Adipocyte (in vitro differentiated cells): ENCODE measurements around the gene BSX.

Experiments used
- DNase-seq: peaks from one replicate; pipeline ENCODE4 v3.0.0-alpha.2; 2015; ENCODE audit warnings: low read depth
- H3K27me3 ChIP-seq: replicated peaks from 2 replicates; pipeline ENCODE4 v1.7.0; 2013; ENCODE audit warnings: mild to moderate bottlenecking, low read length, moderate library complexity; ENCODE audit not compliant: control insufficient read depth, insufficient read depth
- H3K36me3 ChIP-seq: 2 replicates; pipeline ENCODE4 v1.7.0; 2013; ENCODE audit warnings: low read length, mild to moderate bottlenecking, moderate library complexity; ENCODE audit not compliant: control insufficient read depth, insufficient read depth, severe bottlenecking
- H3K4me1 ChIP-seq: 2 replicates; pipeline ENCODE4 v1.7.0; 2013; ENCODE audit warnings: mild to moderate bottlenecking, low read length, moderate library complexity; ENCODE audit not compliant: control insufficient read depth, insufficient read depth
- H3K4me3 ChIP-seq: 2 replicates; pipeline ENCODE4 v1.7.0; 2013; ENCODE audit warnings: mild to moderate bottlenecking, low read length, moderate library complexity
- H3K9ac ChIP-seq: 2 replicates; pipeline ENCODE4 v1.7.0; 2013; ENCODE audit warnings: mild to moderate bottlenecking, low read length, moderate library complexity
- H3K9me3 ChIP-seq: 2 replicates; pipeline ENCODE4 v1.7.0; 2013; ENCODE audit warnings: mild to moderate bottlenecking, low read length, moderate library complexity; ENCODE audit not compliant: control insufficient read depth

The BSX gene

DNA sequence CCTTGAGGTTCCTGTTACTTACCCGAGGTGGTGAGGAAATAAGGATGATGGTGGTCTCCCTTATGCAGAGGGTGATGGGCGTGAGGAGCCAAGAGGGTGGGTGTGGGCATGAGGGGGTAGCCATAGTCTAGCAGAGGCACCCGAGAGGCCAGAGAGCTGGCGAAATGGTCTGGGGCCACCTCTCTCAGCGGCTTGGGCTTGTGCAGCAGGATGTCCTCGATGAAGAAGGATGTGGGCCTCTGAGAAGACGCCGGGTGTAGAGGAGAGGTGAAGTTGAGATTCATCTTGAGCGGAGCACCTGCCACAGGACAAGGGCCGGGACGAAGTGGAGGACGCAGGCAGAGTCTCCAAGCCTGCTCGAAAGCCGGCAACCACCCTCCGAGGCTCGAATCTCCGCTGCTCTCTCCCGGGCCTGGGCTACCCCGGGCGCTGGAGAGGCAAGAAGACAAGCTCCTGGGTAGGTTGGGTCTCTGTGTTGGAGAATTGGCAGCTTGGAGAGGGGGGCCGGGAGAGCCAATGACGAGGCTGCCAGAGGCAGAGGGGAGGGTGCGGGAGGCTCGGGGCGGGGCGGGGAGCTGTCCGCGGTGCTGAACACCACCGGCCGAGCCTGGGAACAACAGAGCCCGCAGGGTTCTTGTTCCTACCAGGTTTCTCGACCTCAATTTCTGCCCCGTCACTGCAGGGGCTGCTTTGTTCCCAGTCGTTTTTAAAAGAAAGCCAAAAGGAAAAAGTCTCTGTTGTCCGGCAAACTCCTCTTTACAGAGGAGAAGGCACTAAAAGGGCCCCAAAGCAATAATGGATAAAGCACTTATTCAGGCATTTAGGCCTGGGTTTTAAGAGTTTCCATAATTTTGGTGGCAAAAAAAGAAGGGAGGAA is at the start of gene BSX:
TSS of gene BSX (minus strand) at position 447 of the 877 bp plus-strand sequence. CDS start at position 284, 163 bp downstream.
- Histone ChIP-seq H3K36me3 (no peaks in the 10 kb centered on the region), H3K4me3 (no peak within 1 kb of the TSS), H3K9ac (no peak within 1 kb of the TSS), H3K4me1 (peaks cover 14% of the 10 kb centered on the region), H3K9me3 (peaks cover 3% of the 10 kb centered on the region), H3K27me3 (peaks cover 87% of the 10 kb centered on the region)
- DNase-seq, result peak; percentile 70

DNA sequence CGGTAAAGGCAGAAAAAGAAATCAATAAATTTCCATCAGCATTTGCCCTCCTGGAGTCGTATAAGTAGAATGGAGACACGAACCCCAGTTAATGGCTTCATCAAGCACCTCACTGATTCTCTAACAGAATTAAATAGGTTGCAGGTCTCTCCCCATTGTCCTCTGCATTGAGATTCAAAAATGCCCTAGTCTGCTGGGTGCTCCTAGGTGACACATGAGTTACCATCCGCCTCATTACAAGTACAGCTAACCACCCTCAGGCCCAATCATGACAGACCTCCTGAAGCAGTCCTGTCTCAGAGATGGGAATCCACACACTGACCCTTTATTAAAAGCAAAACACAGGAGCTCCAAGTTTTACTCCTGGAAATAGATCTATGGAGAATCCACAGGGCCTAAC is 48.9 kb upstream of the BSX start:
- no peaks in the 10 kb centered on the region for H3K4me1 ChIP-seq
- H3K9ac ChIP-seq, result no peak overlapping the region
- no peak overlapping the region for H3K4me3 ChIP-seq
- H3K36me3 ChIP-seq, result no peaks in the 10 kb centered on the region
- H3K9me3 ChIP-seq, result no peaks in the 10 kb centered on the region
- H3K27me3 ChIP-seq, result no peaks in the 10 kb centered on the region
- no peak for DNase-seq

DNA sequence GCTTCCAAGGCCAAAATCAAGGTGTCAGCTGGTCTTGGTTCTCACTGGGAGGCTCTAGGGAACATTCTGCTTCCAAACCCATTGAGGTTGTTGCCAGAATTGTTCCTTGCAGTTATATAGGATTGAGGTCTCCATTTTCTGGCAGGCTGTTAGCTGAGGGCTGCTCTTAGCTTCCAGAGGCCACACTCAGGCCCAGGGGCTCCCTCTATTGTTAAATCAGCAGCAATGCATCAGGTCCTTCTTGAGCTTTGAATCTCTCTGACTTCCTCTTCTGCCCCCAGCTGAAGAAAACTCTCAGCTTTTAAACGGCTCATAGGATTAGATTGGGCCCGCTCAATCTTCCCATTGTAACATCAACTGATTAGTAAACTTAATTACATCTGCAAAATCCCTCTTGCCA is 39.3 kb upstream of the BSX start:
- Histone ChIP-seq H3K9ac (no peak overlapping the region), H3K4me1 (no peaks in the 10 kb centered on the region), H3K27me3 (peaks cover 9% of the 10 kb centered on the region), H3K9me3 (no peaks in the 10 kb centered on the region), H3K4me3 (no peak overlapping the region), H3K36me3 (no peaks in the 10 kb centered on the region)
- DNase-seq, result peak; percentile 78

- Histone ChIP-seq H3K4me3 (no peak overlapping the region), H3K36me3 (no peaks in the 10 kb centered on the region), H3K9ac (no peak overlapping the region), H3K27me3 (peaks cover 16% of the 10 kb centered on the region), H3K4me1 (no peaks in the 10 kb centered on the region), H3K9me3 (no peaks in the 10 kb centered on the region)
- no peak for DNase-seq
These were observed 37.1 kb upstream of the BSX start for GRCh38 chr11:123018702-123019101.

DNA sequence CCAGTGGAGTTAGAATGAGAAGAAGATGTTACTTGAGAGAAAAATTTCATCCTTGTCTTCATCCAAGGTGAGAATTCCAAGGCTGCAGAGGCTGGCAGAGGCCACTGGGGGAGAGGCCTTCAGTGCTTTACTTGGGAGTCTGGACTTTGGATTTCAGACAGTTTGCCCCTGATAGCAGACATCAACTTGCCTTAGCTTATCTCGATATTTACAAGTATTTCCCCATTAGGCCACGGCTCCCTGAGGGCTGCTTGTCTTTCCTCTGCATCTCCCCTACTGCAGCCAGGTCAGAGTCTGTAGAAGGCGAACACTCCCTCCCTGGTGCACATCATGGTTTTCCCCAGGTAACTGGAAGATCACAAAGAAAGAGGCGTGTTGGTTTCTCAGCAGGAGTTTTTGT is 29.9 kb upstream of the BSX start:
- Histone ChIP-seq H3K9me3 (no peaks in the 10 kb centered on the region), H3K36me3 (no peaks in the 10 kb centered on the region), H3K4me1 (no peaks in the 10 kb centered on the region), H3K9ac (no peak overlapping the region), H3K4me3 (no peak overlapping the region), H3K27me3 (peaks cover 31% of the 10 kb centered on the region)
- DNase-seq, result no peak

DNA sequence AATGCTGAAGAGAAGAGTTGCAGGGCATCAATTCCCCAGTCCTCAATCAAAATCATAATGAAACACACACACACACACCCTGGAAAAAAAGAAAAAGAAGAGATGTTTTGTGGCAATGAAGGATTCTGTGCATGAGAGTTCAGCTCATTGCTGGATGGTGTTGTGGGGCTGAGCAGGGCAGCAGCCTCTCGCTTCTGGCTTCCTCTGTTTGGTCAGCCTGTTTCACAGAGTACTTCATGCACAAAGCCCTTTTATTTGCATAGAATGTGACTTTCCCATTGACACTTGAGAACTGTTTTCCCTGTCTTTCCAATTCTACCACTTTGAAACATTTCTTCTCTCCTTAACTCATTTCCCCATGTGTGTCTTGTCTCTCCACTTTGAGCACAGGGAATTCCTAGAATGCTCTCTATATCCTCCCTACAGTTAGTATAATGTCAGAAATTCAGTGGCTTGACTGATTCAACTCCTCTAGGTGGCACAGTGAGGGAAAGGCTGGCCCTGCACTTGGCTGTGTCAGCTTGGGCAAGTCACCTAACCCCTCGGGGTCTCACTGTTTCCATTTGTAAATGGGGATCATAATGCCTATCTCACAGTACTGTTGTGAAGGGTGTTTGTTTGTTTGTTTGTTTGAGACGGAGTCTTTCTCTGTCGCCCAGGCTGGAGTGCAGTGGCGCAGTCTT is 25.4 kb upstream of the BSX start:
- no peaks in the 10 kb centered on the region for H3K36me3 ChIP-seq
- peaks cover 21% of the 10 kb centered on the region for H3K27me3 ChIP-seq
- no peak overlapping the region for H3K4me3 ChIP-seq
- H3K9me3 ChIP-seq, result no peaks in the 10 kb centered on the region
- no peaks in the 10 kb centered on the region for H3K4me1 ChIP-seq
- no peak overlapping the region for H3K9ac ChIP-seq
- no peak for DNase-seq

- Histone ChIP-seq H3K27me3 (peaks cover 27% of the 10 kb centered on the region), H3K4me1 (peaks cover 8% of the 10 kb centered on the region), H3K9ac (no peak overlapping the region), H3K36me3 (no peaks in the 10 kb centered on the region), H3K9me3 (no peaks in the 10 kb centered on the region), H3K4me3 (no peak overlapping the region)
- DNase-seq, result no peak
These were observed 19.1 kb upstream of the BSX start for GRCh38 chr11:123000721-123001120.

DNA sequence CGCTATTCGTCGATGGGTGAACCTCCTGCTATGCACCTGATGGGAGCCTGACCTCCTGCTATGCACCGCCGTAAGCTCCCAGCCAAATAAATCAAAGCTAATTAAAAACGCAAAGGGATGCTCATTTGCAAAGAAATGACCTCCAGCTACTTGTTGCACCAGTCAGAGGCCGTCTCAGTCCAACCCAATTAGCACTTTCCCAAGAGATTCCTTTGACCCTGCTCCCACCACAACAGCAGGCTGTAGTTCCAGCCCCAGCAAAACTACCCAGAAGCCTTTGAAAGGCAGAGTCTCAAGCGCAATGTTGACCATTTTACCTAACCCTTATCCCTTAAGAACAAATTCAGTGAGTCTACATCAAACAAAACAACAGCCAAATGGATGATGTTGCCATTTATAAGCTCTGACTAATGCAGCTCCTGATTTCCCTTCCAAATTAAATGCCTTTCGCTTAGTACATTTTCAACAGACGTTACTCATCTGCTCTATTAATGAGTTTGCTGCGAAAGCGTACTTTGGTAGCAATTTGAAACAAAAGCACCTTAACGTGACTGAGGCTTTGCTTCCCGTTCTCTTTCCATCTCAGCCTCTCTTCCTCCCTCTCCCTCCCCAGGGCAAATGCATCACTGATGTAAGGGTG is 17.2 kb upstream of the BSX start:
- peaks cover 41% of the 10 kb centered on the region for H3K27me3 ChIP-seq
- DNase-seq, result no peak
- peaks cover 8% of the 10 kb centered on the region for H3K4me1 ChIP-seq
- no peak overlapping the region for H3K4me3 ChIP-seq
- H3K9me3 ChIP-seq, result no peaks in the 10 kb centered on the region
- no peak overlapping the region for H3K9ac ChIP-seq
- H3K36me3 ChIP-seq, result no peaks in the 10 kb centered on the region

DNA sequence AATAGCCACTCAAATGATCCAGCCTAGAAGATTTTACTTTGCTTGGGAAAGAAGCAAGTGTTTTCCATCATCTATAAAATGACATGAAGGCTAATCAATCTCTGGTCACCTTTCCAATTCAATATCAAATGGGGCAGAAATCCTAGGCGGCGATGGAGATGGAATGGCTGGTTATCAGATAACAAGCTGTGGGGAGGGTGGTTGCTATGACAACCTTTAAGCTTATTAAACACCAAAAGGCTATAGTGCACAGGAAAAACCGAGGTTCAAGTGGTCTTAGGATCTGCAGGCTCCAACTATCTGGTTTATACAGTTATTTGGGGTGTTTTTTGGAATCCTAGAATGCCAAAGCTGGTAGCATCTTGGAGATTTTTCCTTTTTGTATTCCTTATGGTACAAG is 13.9 kb upstream of the BSX start:
- H3K36me3 ChIP-seq, result no peaks in the 10 kb centered on the region
- H3K4me3 ChIP-seq, result no peak overlapping the region
- H3K9ac ChIP-seq, result no peak overlapping the region
- peaks cover 42% of the 10 kb centered on the region for H3K27me3 ChIP-seq
- DNase-seq, result no peak
- peaks cover 8% of the 10 kb centered on the region for H3K4me1 ChIP-seq
- H3K9me3 ChIP-seq, result no peaks in the 10 kb centered on the region

GRCh38 chr11:122984186-122985011 is 2.8 kb upstream of the BSX start:
- Histone ChIP-seq H3K27me3 (peaks cover 80% of the 10 kb centered on the region), H3K4me3 (peak overlapping the region; percentile 87), H3K9ac (peak overlapping the region; percentile 69), H3K9me3 (no peaks in the 10 kb centered on the region), H3K4me1 (peaks cover 3% of the 10 kb centered on the region), H3K36me3 (no peaks in the 10 kb centered on the region)
- DNase-seq, result peak; percentile 57
